ENCODE data around the gene LDLRAD4.

LDLRAD4 gene

DNA sequence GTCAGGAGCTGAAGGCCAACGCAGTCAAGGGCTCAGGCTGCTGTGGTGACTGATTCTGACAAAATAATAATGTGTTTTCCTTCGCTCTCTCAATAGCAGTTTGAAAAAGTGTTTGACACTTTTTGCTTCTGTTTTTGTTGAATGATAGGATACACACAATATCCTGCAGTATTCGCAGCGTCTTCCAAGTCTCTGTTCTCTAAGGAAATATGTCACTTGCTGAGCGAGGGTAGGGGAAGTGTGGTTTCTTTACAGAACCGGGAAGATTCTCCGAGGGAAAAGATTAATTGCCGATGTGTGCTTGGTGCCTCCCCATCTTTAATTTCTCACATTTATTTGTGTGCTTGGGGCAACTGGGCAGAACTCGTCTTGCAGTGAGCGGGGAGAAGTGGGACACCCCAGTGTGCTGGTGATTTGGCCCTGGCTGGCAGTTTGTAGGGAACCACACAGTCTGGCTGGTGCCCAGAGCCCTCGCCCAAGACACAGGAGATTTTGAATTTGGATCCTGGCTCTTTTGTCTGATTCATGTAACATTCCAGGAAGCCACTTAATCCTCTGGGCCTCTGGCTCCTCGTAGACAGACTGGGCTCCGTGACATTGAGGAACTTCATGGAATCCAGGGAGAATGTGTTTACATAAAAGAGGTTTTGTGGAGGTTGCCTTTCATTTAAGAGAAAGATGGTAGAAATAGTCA, 169.4 kb downstream of the LDLRAD4 start:
- no peak overlapping the region for H2AFZ ChIP-seq (ENCODE audit: low read depth, low read length)
- H2BK5ac ChIP-seq (ENCODE audit: low read depth, low read length, poor library complexity, severe bottlenecking), result no peak overlapping the region
- DNase-seq, result peak; percentile 29
- H2BK120ac ChIP-seq (ENCODE audit: low read depth, low read length), result no peak overlapping the region
- H3K9me3 ChIP-seq (ENCODE audit: control insufficient read depth, low read length), result no peaks in the 10 kb centered on the region
- H3K4me3 ChIP-seq (ENCODE audit: insufficient read depth in 1 of 2, low read depth in 1 of 2, low read length in 2 of 2), result peak overlapping the region in 1 of 2 experiments; percentile 1
- 75% methylated on average over 13 of the region's 13 CpGs for WGBS
- peaks cover 0 to 14% of the 10 kb centered on the region in 2 experiments for H3K27me3 ChIP-seq (ENCODE audit: control insufficient read depth in 1 of 2, insufficient read depth in 1 of 2, low read length in 2 of 2)
- H4K8ac ChIP-seq (ENCODE audit: low read length), result no peak overlapping the region
- peak overlapping the region; percentile 10 for H3K9ac ChIP-seq (ENCODE audit: low read length)
- H3K79me1 ChIP-seq (replicated peaks; ENCODE audit: low read length, poor library complexity, severe bottlenecking), result no peaks in the 10 kb centered on the region
- H3K23ac ChIP-seq (ENCODE audit: low read length in 2 of 2), result no peak overlapping the region
- no peak overlapping the region for H2BK15ac ChIP-seq (ENCODE audit: low read depth, poor library complexity, severe bottlenecking)
- no peaks in the 10 kb centered on the region for H3K36me3 ChIP-seq (ENCODE audit: control insufficient read depth in 1 of 2, insufficient read depth in 2 of 2, low read depth in 1 of 2, low read length in 2 of 2)
- no peak overlapping the region for H3K18ac ChIP-seq (ENCODE audit: low read depth in 1 of 2, low read length in 2 of 2)
- no peak overlapping the region for H3K27ac ChIP-seq (ENCODE audit: low read length, poor library complexity, severe bottlenecking)
- no peak overlapping the region for H2AK5ac ChIP-seq (ENCODE audit: low read length, severe bottlenecking)
- H4K91ac ChIP-seq (ENCODE audit: low read length), result no peak overlapping the region
- no peaks in the 10 kb centered on the region for H3K4me1 ChIP-seq (ENCODE audit: control insufficient read depth, insufficient read depth, low read depth, low read length)
- H3K4ac ChIP-seq (ENCODE audit: low read depth in 1 of 2, low read length in 2 of 2), result no peak overlapping the region
- no peak overlapping the region for H2BK12ac ChIP-seq (ENCODE audit: low read length in 2 of 2)
- no peak overlapping the region for H3K4me2 ChIP-seq (ENCODE audit: low read length, poor library complexity, severe bottlenecking)
- H3K14ac ChIP-seq (ENCODE audit: low read length in 2 of 2), result no peak overlapping the region

DNA sequence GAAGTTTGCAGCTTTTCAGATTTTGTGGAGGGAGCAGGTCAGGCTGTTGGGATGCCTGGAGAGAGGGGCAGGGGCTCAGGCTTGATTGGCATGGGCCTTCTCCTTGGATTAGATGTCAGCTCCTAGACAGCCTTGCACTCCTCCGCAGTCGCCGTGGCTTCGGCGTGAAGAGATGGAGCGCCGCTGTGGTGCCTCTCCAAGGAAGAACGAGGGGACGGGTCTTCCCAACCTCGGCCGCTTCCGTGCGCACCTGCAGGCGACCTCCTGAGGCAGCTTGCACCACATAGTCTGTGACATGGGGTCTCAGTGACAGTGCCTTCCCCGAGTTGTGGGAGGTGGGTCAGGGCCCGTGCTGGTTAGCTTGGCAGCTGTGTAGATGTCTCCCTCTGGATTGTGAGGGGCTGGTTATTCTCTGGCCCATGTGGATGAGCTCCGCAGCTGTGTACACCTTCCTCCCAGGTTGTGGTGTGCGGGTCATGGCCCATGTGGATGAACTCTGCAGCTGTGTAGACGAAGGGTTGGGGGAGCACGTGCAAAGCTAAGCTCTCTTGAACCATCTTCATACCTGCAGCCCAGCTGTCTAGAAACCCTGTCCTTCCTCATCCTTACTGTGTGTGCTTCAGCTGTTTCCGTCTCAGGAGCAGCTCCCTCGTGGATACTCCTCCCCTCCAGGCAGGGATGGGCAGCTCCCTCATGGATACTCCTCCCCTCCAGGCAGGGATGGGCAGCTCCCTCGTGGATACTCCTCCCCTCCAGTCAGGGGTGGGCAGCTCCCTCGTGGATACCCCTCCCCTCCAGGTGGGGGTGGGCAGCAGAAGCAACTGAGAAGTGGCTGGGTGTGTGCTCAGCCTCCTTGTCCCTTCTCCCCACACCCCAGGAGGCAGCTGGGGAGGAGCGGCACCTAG, 170.3 kb downstream of the LDLRAD4 start:
- Histone ChIP-seq H3K9ac (ENCODE audit: low read length) (no peak overlapping the region), H3K36me3 (ENCODE audit: control insufficient read depth in 1 of 2, insufficient read depth in 2 of 2, low read depth in 1 of 2, low read length in 2 of 2) (no peaks in the 10 kb centered on the region), H3K14ac (ENCODE audit: low read length in 2 of 2) (no peak overlapping the region), H3K4me3 (ENCODE audit: insufficient read depth in 1 of 2, low read depth in 1 of 2, low read length in 2 of 2) (no peak overlapping the region), H3K79me1 (replicated peaks; ENCODE audit: low read length, poor library complexity, severe bottlenecking) (no peaks in the 10 kb centered on the region), H3K4me1 (ENCODE audit: control insufficient read depth, insufficient read depth, low read depth, low read length) (no peaks in the 10 kb centered on the region), H3K4ac (ENCODE audit: low read depth in 1 of 2, low read length in 2 of 2) (no peak overlapping the region), H3K4me2 (ENCODE audit: low read length, poor library complexity, severe bottlenecking) (no peak overlapping the region), H3K23ac (ENCODE audit: low read length in 2 of 2) (no peak overlapping the region), H2BK12ac (ENCODE audit: low read length in 2 of 2) (no peak overlapping the region), H4K91ac (ENCODE audit: low read length) (no peak overlapping the region), H3K27ac (ENCODE audit: low read length, poor library complexity, severe bottlenecking) (no peak overlapping the region), H2AK5ac (ENCODE audit: low read length, severe bottlenecking) (no peak overlapping the region), H3K9me3 (ENCODE audit: control insufficient read depth, low read length) (no peaks in the 10 kb centered on the region), H2BK120ac (ENCODE audit: low read depth, low read length) (no peak overlapping the region), H3K27me3 (ENCODE audit: control insufficient read depth in 1 of 2, insufficient read depth in 1 of 2, low read length in 2 of 2) (peaks cover 0 to 20% of the 10 kb centered on the region in 2 experiments), H2BK5ac (ENCODE audit: low read depth, low read length, poor library complexity, severe bottlenecking) (no peak overlapping the region), H4K8ac (ENCODE audit: low read length) (no peak overlapping the region), H2BK15ac (ENCODE audit: low read depth, poor library complexity, severe bottlenecking) (no peak overlapping the region), H3K18ac (ENCODE audit: low read depth in 1 of 2, low read length in 2 of 2) (no peak overlapping the region), H2AFZ (ENCODE audit: low read depth, low read length) (no peak overlapping the region)
- no peak for DNase-seq
- 90% methylated on average over 24 of the region's 25 CpGs for WGBS

DNA sequence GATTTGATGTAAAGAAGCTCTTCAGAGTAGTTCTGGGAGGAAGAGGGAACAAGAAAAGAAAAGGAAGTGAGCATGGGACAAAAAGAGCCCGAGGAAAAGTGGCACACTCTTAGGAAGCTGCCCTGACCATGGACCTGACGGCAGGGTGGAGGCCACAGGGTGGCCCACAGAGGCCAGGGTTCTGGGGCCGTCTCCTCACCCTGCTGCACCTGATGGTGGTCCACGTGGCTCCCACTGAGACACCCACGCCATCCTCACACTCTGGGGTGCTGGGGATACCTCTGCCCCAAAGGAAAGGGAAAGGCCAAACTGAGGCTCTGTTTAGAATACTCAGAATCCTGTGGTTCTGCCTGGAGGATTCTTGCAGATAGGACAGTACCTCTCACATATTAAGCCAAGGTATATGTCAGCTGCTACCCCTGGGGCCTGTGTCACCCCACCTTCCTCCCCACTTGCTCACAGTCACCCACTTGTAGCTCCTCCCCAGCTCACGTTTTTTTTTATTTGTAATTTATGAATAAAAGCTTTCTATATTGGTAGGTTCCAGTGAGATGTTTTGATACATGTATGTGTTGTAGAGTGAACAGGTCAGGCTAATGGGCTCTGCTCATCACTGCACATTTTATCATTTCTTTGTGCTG, 171.1 kb downstream of the LDLRAD4 start:
- no peak overlapping the region for H2AK5ac ChIP-seq (ENCODE audit: low read length, severe bottlenecking)
- H3K18ac ChIP-seq (ENCODE audit: low read depth in 1 of 2, low read length in 2 of 2), result no peak overlapping the region

DNA sequence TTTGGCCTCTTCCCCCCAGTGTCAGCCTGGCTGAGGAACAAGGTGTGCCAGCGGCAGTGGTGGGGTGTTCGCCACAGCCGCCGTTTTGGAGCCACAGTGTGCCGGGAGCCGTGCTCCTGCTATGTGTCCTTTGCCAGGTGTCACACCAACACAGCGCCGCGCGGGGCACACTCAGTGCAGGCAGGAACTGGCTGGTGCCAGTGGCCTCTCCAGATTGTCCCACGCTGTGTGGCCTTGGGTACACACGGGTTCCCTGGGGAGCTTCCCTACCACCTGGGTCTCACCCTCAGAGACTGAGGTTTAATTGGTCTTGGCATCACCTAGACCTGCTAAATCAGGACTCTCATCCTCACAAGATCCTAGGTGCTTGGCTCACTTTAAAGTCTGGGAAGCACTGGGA, 171.6 kb downstream of the LDLRAD4 start:
- H2BK15ac ChIP-seq (ENCODE audit: low read depth, poor library complexity, severe bottlenecking), result no peak overlapping the region
- H3K36me3 ChIP-seq (ENCODE audit: control insufficient read depth in 1 of 2, insufficient read depth in 2 of 2, low read depth in 1 of 2, low read length in 2 of 2), result no peaks in the 10 kb centered on the region
- no peak overlapping the region for H4K8ac ChIP-seq (ENCODE audit: low read length)
- peaks cover 0 to 29% of the 10 kb centered on the region in 2 experiments for H3K27me3 ChIP-seq (ENCODE audit: control insufficient read depth in 1 of 2, insufficient read depth in 1 of 2, low read length in 2 of 2)
- no peak overlapping the region for H3K18ac ChIP-seq (ENCODE audit: low read depth in 1 of 2, low read length in 2 of 2)
- no peak overlapping the region for H2AFZ ChIP-seq (ENCODE audit: low read depth, low read length)
- H3K27ac ChIP-seq (ENCODE audit: low read length, poor library complexity, severe bottlenecking), result no peak overlapping the region
- no peak overlapping the region for H2BK12ac ChIP-seq (ENCODE audit: low read length in 2 of 2)
- no peak overlapping the region for H2AK5ac ChIP-seq (ENCODE audit: low read length, severe bottlenecking)
- H3K79me1 ChIP-seq (replicated peaks; ENCODE audit: low read length, poor library complexity, severe bottlenecking), result no peaks in the 10 kb centered on the region
- no peak overlapping the region for H4K91ac ChIP-seq (ENCODE audit: low read length)
- no peak overlapping the region for H2BK120ac ChIP-seq (ENCODE audit: low read depth, low read length)
- no peak overlapping the region for H3K14ac ChIP-seq (ENCODE audit: low read length in 2 of 2)
- no peak for DNase-seq
- no peak overlapping the region for H3K4me3 ChIP-seq (ENCODE audit: insufficient read depth in 1 of 2, low read depth in 1 of 2, low read length in 2 of 2)
- no peak overlapping the region for H3K9ac ChIP-seq (ENCODE audit: low read length)
- no peaks in the 10 kb centered on the region for H3K4me1 ChIP-seq (ENCODE audit: control insufficient read depth, insufficient read depth, low read depth, low read length)
- H2BK5ac ChIP-seq (ENCODE audit: low read depth, low read length, poor library complexity, severe bottlenecking), result no peak overlapping the region
- H3K23ac ChIP-seq (ENCODE audit: low read length in 2 of 2), result no peak overlapping the region
- no peak overlapping the region for H3K4me2 ChIP-seq (ENCODE audit: low read length, poor library complexity, severe bottlenecking)
- WGBS, result 97% methylated on average over 12 of the region's 12 CpGs
- H3K9me3 ChIP-seq (ENCODE audit: control insufficient read depth, low read length), result no peaks in the 10 kb centered on the region
- H3K4ac ChIP-seq (ENCODE audit: low read depth in 1 of 2, low read length in 2 of 2), result no peak overlapping the region

More for the DNA sequence above, 171.1 kb downstream of the LDLRAD4 start:
- Histone ChIP-seq H3K23ac (ENCODE audit: low read length in 2 of 2) (no peak overlapping the region), H3K36me3 (ENCODE audit: control insufficient read depth in 1 of 2, insufficient read depth in 2 of 2, low read depth in 1 of 2, low read length in 2 of 2) (no peaks in the 10 kb centered on the region), H3K4me1 (ENCODE audit: control insufficient read depth, insufficient read depth, low read depth, low read length) (no peaks in the 10 kb centered on the region), H3K4me3 (ENCODE audit: insufficient read depth in 1 of 2, low read depth in 1 of 2, low read length in 2 of 2) (no peak overlapping the region), H3K4me2 (ENCODE audit: low read length, poor library complexity, severe bottlenecking) (no peak overlapping the region), H3K9ac (ENCODE audit: low read length) (no peak overlapping the region), H3K27me3 (ENCODE audit: control insufficient read depth in 1 of 2, insufficient read depth in 1 of 2, low read length in 2 of 2) (peaks cover 0 to 26% of the 10 kb centered on the region in 2 experiments), H2BK12ac (ENCODE audit: low read length in 2 of 2) (no peak overlapping the region), H4K8ac (ENCODE audit: low read length) (no peak overlapping the region), H3K4ac (ENCODE audit: low read depth in 1 of 2, low read length in 2 of 2) (no peak overlapping the region), H4K91ac (ENCODE audit: low read length) (no peak overlapping the region), H3K27ac (ENCODE audit: low read length, poor library complexity, severe bottlenecking) (no peak overlapping the region), H3K79me1 (replicated peaks; ENCODE audit: low read length, poor library complexity, severe bottlenecking) (no peaks in the 10 kb centered on the region), H2AFZ (ENCODE audit: low read depth, low read length) (no peak overlapping the region), H3K14ac (ENCODE audit: low read length in 2 of 2) (no peak overlapping the region), H2BK15ac (ENCODE audit: low read depth, poor library complexity, severe bottlenecking) (no peak overlapping the region), H2BK5ac (ENCODE audit: low read depth, low read length, poor library complexity, severe bottlenecking) (no peak overlapping the region), H3K9me3 (ENCODE audit: control insufficient read depth, low read length) (no peaks in the 10 kb centered on the region), H2BK120ac (ENCODE audit: low read depth, low read length) (no peak overlapping the region)
- WGBS, result 79% methylated on average over 5 of the region's 6 CpGs
- no peak for DNase-seq

Measured in mesenchymal stem cell (in vitro differentiated cells and primary cell).